Vagina (tissue), 2 donors: ENCODE results near the gene TBX21.

Experiments
- CTCF ChIP-seq, 3 experiments: fragments of 450-650 bp in 2 of 3; fragments of 200-600 bp in 1 of 3; sonication (generic) in 1 of 3; IDR thresholded peaks; one replicate each; pipeline ENCODE4 v1.5.1; 2017 to 2019; ENCODE audit warnings: antibody characterized with exemption in 3 of 3, mild to moderate bottlenecking in 2 of 3, moderate library complexity in 2 of 3
- POLR2AphosphoS5 ChIP-seq, 2 donors: sonication (generic); formaldehyde crosslinking; IDR thresholded peaks; one replicate each; pipeline ENCODE4 v1.9.0; 2017; ENCODE audit warnings: antibody characterized with exemption in 2 of 2, mild to moderate bottlenecking in 2 of 2, low read depth in 1 of 2; ENCODE audit not compliant: insufficient read depth in 1 of 2

GRCh38 chr17:47685556-47686275 lies 47.3 kb upstream of the TBX21 start:
- no peak for TF ChIP-seq CTCF (IDR thresholded peaks at IDR 0.05)
- no peak for TF ChIP-seq POLR2AphosphoS5 (IDR thresholded peaks at IDR 0.05; ENCODE audit: insufficient read depth in 1 of 2, low read depth in 1 of 2)
